GM23248 (cell line): ENCODE results near the gene METAP1. TPM values are rescaled to one million over a fixed set of nuclear protein-coding genes. Genes with fewer than 3 reads are reported as not detected.
"Not testable (repeated sequence)": the region's sequence is repeated elsewhere in the genome, so short reads cannot be mapped to it uniquely, and the experiment has no call there.

ENCODE experiments used
- DNase-seq: peaks from one replicate; pipeline ENCODE4 v3.0.0-alpha.2; 2015
- H2AFZ ChIP-seq: fragments of 200-600 bp; sonication (generic); 2 replicates; pipeline ENCODE4 v1.6.1; 2016; ENCODE audit warnings: antibody characterized with exemption
- H3F3A ChIP-seq: fragments of 200-600 bp; sonication (generic); 2 replicates; pipeline ENCODE4 v1.6.1; 2016; ENCODE audit warnings: mild to moderate bottlenecking, antibody characterized with exemption, mixed run types; ENCODE audit not compliant: insufficient read depth
- H3K27ac ChIP-seq: fragments of 200-600 bp; sonication (generic); 2 replicates; pipeline ENCODE4 v1.5.1; 2016; ENCODE audit warnings: mild to moderate bottlenecking
- H3K27me3 ChIP-seq: fragments of 200-600 bp; sonication (generic); replicated peaks from 2 replicates; pipeline ENCODE4 v1.6.1; 2016; ENCODE audit warnings: mild to moderate bottlenecking; ENCODE audit not compliant: insufficient read depth
- H3K36me3 ChIP-seq: fragments of 200-600 bp; sonication (generic); 2 replicates; pipeline ENCODE4 v1.6.1; 2016; ENCODE audit warnings: low read depth, mild to moderate bottlenecking
- H3K4me1 ChIP-seq: fragments of 200-600 bp; sonication (generic); 2 replicates; pipeline ENCODE4 v1.6.1; 2016; ENCODE audit warnings: mild to moderate bottlenecking; ENCODE audit not compliant: insufficient read depth
- H3K4me2 ChIP-seq: fragments of 200-600 bp; sonication (generic); one replicate; pipeline ENCODE4 v1.6.1; 2016; ENCODE audit warnings: mild to moderate bottlenecking; ENCODE audit not compliant: unreplicated experiment
- H3K4me3 ChIP-seq: fragments of 200-600 bp; sonication (generic); 2 replicates; pipeline ENCODE4 v1.5.1; 2016; ENCODE audit warnings: mild to moderate bottlenecking
- H3K79me2 ChIP-seq: fragments of 200-600 bp; sonication (generic); 2 replicates; pipeline ENCODE4 v1.6.1; 2016; ENCODE audit warnings: mild to moderate bottlenecking; ENCODE audit not compliant: insufficient read depth
- H3K9ac ChIP-seq: fragments of 200-600 bp; sonication (generic); 2 replicates; pipeline ENCODE4 v1.6.1; 2016; ENCODE audit warnings: mild to moderate bottlenecking
- H3K9me2 ChIP-seq: fragments of 200-600 bp; sonication (generic); 2 replicates; pipeline ENCODE4 v1.6.1; 2016; ENCODE audit warnings: mixed run types, mild to moderate bottlenecking, moderate library complexity; ENCODE audit not compliant: insufficient read depth
- H3K9me3 ChIP-seq: fragments of 200-600 bp; sonication (generic); one replicate; pipeline ENCODE4 v1.6.1; 2017; ENCODE audit warnings: low read depth
- H4K20me1 ChIP-seq: fragments of 200-600 bp; sonication (generic); 2 replicates; pipeline ENCODE4 v1.6.0; 2016; ENCODE audit not compliant: insufficient read depth
- EZH2 ChIP-seq: fragments of 200-600 bp; sonication (generic); IDR thresholded peaks from 2 replicates; pipeline ENCODE4 v1.6.1; 2018; ENCODE audit warnings: antibody characterized with exemption, mild to moderate bottlenecking; ENCODE audit not compliant: insufficient read depth, poor library complexity, severe bottlenecking
- EZH2phosphoT487 ChIP-seq: fragments of 200-600 bp; sonication (generic); IDR thresholded peaks from 2 replicates; pipeline ENCODE4 v1.6.1; 2018; ENCODE audit warnings: antibody characterized with exemption, moderate library complexity, mild to moderate bottlenecking, low read depth; ENCODE audit not compliant: insufficient read depth
- WGBS, 2 experiments: methylation state at CpG; one replicate each; pipeline ENCODE4 v1.1.6; 2015 to 2017; ENCODE audit warnings: low lambda C conversion rate in 2 of 2, low coverage in 1 of 2; ENCODE audit errors: missing lambda C conversion rate in 2 of 2; 5-methylcytosine and 5-hydroxymethylcytosine counted together
- in situ Hi-C: fragments of 300-500 bp; cut with MboI; formaldehyde crosslinking; loops from 2 replicates; pipeline ENCODE4 v1.15.0; 2020
- polyA plus RNA-seq: library from polyadenylated mRNA; unstranded; fragments of >200 nt; fragmentation: Nextera tagmentation; extraction: Ambion mirVana; gene quantifications from 2 replicates; pipeline ENCODE4 v1.2.1, GENCODE V29; 2016
- total RNA-seq: library from RNA; depleted of rRNA; stranded (reverse); fragments of >200 nt; shearing (Covaris generic); gene quantifications from 2 replicates; pipeline ENCODE4 v1.2.3, GENCODE V29; 2014

METAP1 gene
- total and polyA plus RNA-seq, 2 experiments from 2014 or later, result 33.3 to 59.2 TPM

GRCh38 chr4:98976716-98977115 lies 18.8 kb upstream of the METAP1 start:
- no peaks in the 10 kb centered on the region for H3K9me3 ChIP-seq
- no peak overlapping the region for H3K9ac ChIP-seq
- 57 to 60% methylated on average over 4 of the region's 4 CpGs for WGBS, 2 experiments
- no peak overlapping the region for H3K4me2 ChIP-seq
- no peaks in the 10 kb centered on the region for H3K4me1 ChIP-seq
- peak overlapping the region; percentile 23; the same call in 1 of the 2 replicates for H2AFZ ChIP-seq
- no peaks in the 10 kb centered on the region for H3K36me3 ChIP-seq
- H4K20me1 ChIP-seq, result no peaks in the 10 kb centered on the region
- no peaks in the 10 kb centered on the region for H3K9me2 ChIP-seq
- no peak overlapping the region for H3K4me3 ChIP-seq
- no peaks in the 10 kb centered on the region for H3K27me3 ChIP-seq
- H3F3A ChIP-seq, result no peaks in the 10 kb centered on the region
- H3K79me2 ChIP-seq, result no peaks in the 10 kb centered on the region
- in situ Hi-C loops, result no loop called here
- H3K27ac ChIP-seq, result no peak overlapping the region
- TF ChIP-seq EZH2phosphoT487, result no peak
- TF ChIP-seq EZH2, result no peak
- DNase-seq, result peak; percentile 23

GRCh38 chr4:98977557-98977956 lies 18.0 kb upstream of the METAP1 start:
- Histone ChIP-seq H3K4me2 (no peak overlapping the region), H3K79me2 (no peaks in the 10 kb centered on the region), H3K9me3 (no peaks in the 10 kb centered on the region), H3K27ac (no peak overlapping the region), H3K27me3 (no peaks in the 10 kb centered on the region), H4K20me1 (no peaks in the 10 kb centered on the region), H3K9me2 (no peaks in the 10 kb centered on the region), H3K4me1 (no peaks in the 10 kb centered on the region), H3K9ac (no peak overlapping the region), H3F3A (no peaks in the 10 kb centered on the region), H2AFZ (peak overlapping the region; percentile 54), H3K4me3 (no peak overlapping the region), H3K36me3 (no peaks in the 10 kb centered on the region)
- TF ChIP-seq EZH2 (no peak), EZH2phosphoT487 (no peak)
- DNase-seq, result peak; percentile 11
- WGBS, 2 experiments, result 39% methylated on average over 7 of the region's 7 CpGs
- in situ Hi-C loops, result no loop called here

DNA sequence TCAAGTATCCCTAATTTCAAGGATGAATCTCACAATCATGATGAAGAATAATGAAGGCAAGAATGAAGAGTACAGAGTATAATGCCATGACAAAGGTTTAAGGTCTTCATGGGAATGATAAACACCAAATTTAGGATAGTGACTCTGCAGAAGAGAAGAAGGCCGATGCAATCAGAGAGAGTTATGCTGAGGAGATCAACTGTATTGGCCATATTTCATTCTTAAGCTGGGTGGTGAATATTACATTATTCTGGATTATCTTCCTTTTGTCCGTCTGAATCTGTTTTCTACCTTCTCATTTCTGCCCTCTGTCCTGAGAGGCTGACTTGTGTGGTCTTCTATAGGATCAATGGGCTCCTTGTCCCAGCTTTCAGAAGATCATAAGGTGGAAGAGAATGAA lies 7.8 kb upstream of the METAP1 start:
- TF ChIP-seq EZH2phosphoT487 (no peak), EZH2 (no peak)
- no peaks in the 10 kb centered on the region; the same call in 1 of the 2 replicates for H3K36me3 ChIP-seq
- no peaks in the 10 kb centered on the region for H4K20me1 ChIP-seq
- H3K79me2 ChIP-seq, result no peaks in the 10 kb centered on the region
- H3K27me3 ChIP-seq, result no peaks in the 10 kb centered on the region
- no peak overlapping the region for H3K4me2 ChIP-seq
- DNase-seq, result no peak
- no peak overlapping the region for H3K9ac ChIP-seq
- H3K27ac ChIP-seq, result no peak overlapping the region
- WGBS, 2 experiments, result 67 to 74% methylated on average over 2 of the region's 2 CpGs
- 0 out of 2 replicates have a peak overlapping the region, but pooled peaks have one; percentile 41 for H2AFZ ChIP-seq
- no peaks in the 10 kb centered on the region for H3K4me1 ChIP-seq
- H3K9me3 ChIP-seq, result no peaks in the 10 kb centered on the region
- in situ Hi-C loops, result no loop called here
- no peaks in the 10 kb centered on the region for H3F3A ChIP-seq
- no peak overlapping the region for H3K4me3 ChIP-seq
- H3K9me2 ChIP-seq, result no peaks in the 10 kb centered on the region

GRCh38 chr4:98992835-98993234 lies 2.7 kb upstream of the METAP1 start:
- H3K4me2 ChIP-seq, H3K27ac ChIP-seq, H3K27me3 ChIP-seq, H2AFZ ChIP-seq, H4K20me1 ChIP-seq, H3K9me2 ChIP-seq, H3K9ac ChIP-seq, H3K4me1 ChIP-seq, DNase-seq, H3F3A ChIP-seq, in situ Hi-C loops, H3K4me3 ChIP-seq, H3K36me3 ChIP-seq, H3K9me3 ChIP-seq: not testable (repeated sequence)
- WGBS, 2 experiments, result 81% methylated on average over 2 of the region's 2 CpGs
- H3K79me2 ChIP-seq, result peaks cover 21% of the 10 kb centered on the region
